HEK293 (cell line): ENCODE data around the gene STK40.

ENCODE experiments used
- CTCF ChIA-PET: fragments of 350-600 bp; formaldehyde crosslinking; extraction: SDS; loops from one replicate; lab custom pipeline; 2021; ENCODE audit warnings: antibody characterized with exemption; lab: Yijun Ruan, JAX
- POLR2A ChIA-PET: fragments of 300-600 bp; formaldehyde crosslinking; extraction: SDS; loops from one replicate; lab custom pipeline; 2020; ENCODE audit warnings: antibody characterized with exemption, inconsistent platforms; lab: Yijun Ruan, JAX
- H3K27ac ChIP-seq: fragments of 200-500 bp; sonication (Bioruptor generic); 2 replicates; pipeline ENCODE4 v1.5.1; 2014; ENCODE audit warnings: low read depth, low read length, control low read depth, inconsistent platforms; ENCODE audit errors: extremely low read depth
- H3K36me3 ChIP-seq, 2 experiments: fragments of 200-500 bp in 1 of 2; sonication (Bioruptor generic) in 1 of 2; 1 replicate in 1 of 2; 2 replicates in 1 of 2; pipeline ENCODE4 v1.5.1; 2014 to 2017; ENCODE audit warnings: inconsistent platforms in 2 of 2, low read length in 2 of 2; ENCODE audit not compliant: control insufficient read depth in 2 of 2, insufficient read depth in 1 of 2
- H3K4me1 ChIP-seq: fragments of 200-500 bp; sonication (Bioruptor generic); 2 replicates; pipeline ENCODE4 v1.5.1; 2014; ENCODE audit warnings: mild to moderate bottlenecking, low read length, inconsistent platforms; ENCODE audit not compliant: control insufficient read depth, insufficient read depth
- H3K4me3 ChIP-seq: 2 replicates; pipeline ENCODE4 v1.5.1; 2011; ENCODE audit warnings: low read depth, mild to moderate bottlenecking, control low read depth, low read length, moderate library complexity
- H3K9me3 ChIP-seq: fragments of 200-500 bp; sonication (Bioruptor generic); 2 replicates; pipeline ENCODE4 v1.5.1; 2014; ENCODE audit warnings: low read depth, low read length, inconsistent platforms; ENCODE audit not compliant: control insufficient read depth, insufficient read depth
- GLIS1 ChIP-seq: fragments of 450-650 bp; formaldehyde crosslinking; IDR thresholded peaks from 2 replicates; pipeline ENCODE4 v1.5.1; 2016; ENCODE audit warnings: missing biosample characterization, missing genetic modification characterization
- REPIN1 ChIP-seq: fragments of 450-650 bp; formaldehyde crosslinking; IDR thresholded peaks from 2 replicates; pipeline ENCODE4 v1.5.1; 2017; ENCODE audit warnings: missing biosample characterization, missing genetic modification characterization, low read depth
- ZBTB1 ChIP-seq: fragments of 450-650 bp; formaldehyde crosslinking; IDR thresholded peaks from 2 replicates; pipeline ENCODE4 v1.5.1; 2016; ENCODE audit warnings: missing biosample characterization, missing genetic modification characterization
- ZIC2 ChIP-seq: fragments of 450-650 bp; formaldehyde crosslinking; IDR thresholded peaks from 2 replicates; pipeline ENCODE4 v1.5.1; 2016; ENCODE audit warnings: missing biosample characterization, missing genetic modification characterization
- ZNF132 ChIP-seq: fragments of 450-650 bp; formaldehyde crosslinking; IDR thresholded peaks from 2 replicates; pipeline ENCODE4 v1.5.1; 2017; ENCODE audit warnings: missing biosample characterization, missing genetic modification characterization, borderline replicate concordance
- ZNF133 ChIP-seq: fragments of 450-650 bp; formaldehyde crosslinking; IDR thresholded peaks from 2 replicates; pipeline ENCODE4 v1.5.1; 2016; ENCODE audit warnings: missing biosample characterization, missing genetic modification characterization
- ZNF140 ChIP-seq: fragments of 450-650 bp; formaldehyde crosslinking; IDR thresholded peaks from 2 replicates; pipeline ENCODE4 v1.5.1; 2016; ENCODE audit warnings: missing biosample characterization, missing genetic modification characterization
- ZNF202 ChIP-seq: fragments of 450-650 bp; formaldehyde crosslinking; IDR thresholded peaks from 2 replicates; pipeline ENCODE4 v1.5.1; 2016; ENCODE audit warnings: missing biosample characterization, missing genetic modification characterization, borderline replicate concordance
- ZNF211 ChIP-seq: fragments of 450-650 bp; formaldehyde crosslinking; IDR thresholded peaks from 2 replicates; pipeline ENCODE4 v1.5.1; 2016; ENCODE audit warnings: low read depth, missing biosample characterization, missing genetic modification characterization
- ZNF292 ChIP-seq: fragments of 450-650 bp; formaldehyde crosslinking; IDR thresholded peaks from 2 replicates; pipeline ENCODE4 v1.5.1; 2016; ENCODE audit warnings: low read depth, missing biosample characterization, missing genetic modification characterization, borderline replicate concordance
- ZNF558 ChIP-seq: fragments of 450-650 bp; formaldehyde crosslinking; IDR thresholded peaks from 2 replicates; pipeline ENCODE4 v1.5.1; 2016; ENCODE audit warnings: missing biosample characterization, missing genetic modification characterization
- ZNF600 ChIP-seq: fragments of 450-650 bp; formaldehyde crosslinking; IDR thresholded peaks from 2 replicates; pipeline ENCODE4 v1.5.1; 2016; ENCODE audit warnings: missing biosample characterization, missing genetic modification characterization
- ZNF654 ChIP-seq: fragments of 450-650 bp; formaldehyde crosslinking; IDR thresholded peaks from 2 replicates; pipeline ENCODE4 v1.5.1; 2016; ENCODE audit warnings: low read depth, missing biosample characterization, missing genetic modification characterization
- ZNF670 ChIP-seq: fragments of 450-650 bp; formaldehyde crosslinking; IDR thresholded peaks from 2 replicates; pipeline ENCODE4 v1.5.1; 2016; ENCODE audit warnings: missing biosample characterization, missing genetic modification characterization, low read depth
- ZNF785 ChIP-seq: fragments of 450-650 bp; formaldehyde crosslinking; IDR thresholded peaks from 2 replicates; pipeline ENCODE4 v1.5.1; 2016; ENCODE audit warnings: missing biosample characterization, missing genetic modification characterization
- ZNF837 ChIP-seq: fragments of 450-650 bp; formaldehyde crosslinking; IDR thresholded peaks from 2 replicates; pipeline ENCODE4 v1.5.1; 2016; ENCODE audit warnings: missing biosample characterization, missing genetic modification characterization
- TF ChIP-seq, protein P1 (sequence below): fragments of 450-650 bp; formaldehyde crosslinking; IDR thresholded peaks from 2 replicates; pipeline ENCODE4 v1.5.1; 2016; ENCODE audit warnings: missing biosample characterization, missing genetic modification characterization
- TF ChIP-seq, protein P2 (sequence below): fragments of 450-650 bp; formaldehyde crosslinking; IDR thresholded peaks from 2 replicates; pipeline ENCODE4 v1.5.1; 2016; ENCODE audit warnings: missing biosample characterization, missing genetic modification characterization, low read depth
- TF ChIP-seq, protein P3 (sequence below): fragments of 450-650 bp; formaldehyde crosslinking; IDR thresholded peaks from 2 replicates; pipeline ENCODE4 v1.5.1; 2016; ENCODE audit warnings: missing biosample characterization, missing genetic modification characterization, low read depth
- TF ChIP-seq, protein P4 (sequence below): fragments of 450-650 bp; formaldehyde crosslinking; IDR thresholded peaks from 2 replicates; pipeline ENCODE4; 2016; ENCODE audit warnings: missing biosample characterization, missing genetic modification characterization
- TF ChIP-seq, protein P5 (sequence below): IDR thresholded peaks from 2 replicates; pipeline ENCODE4 v1.6.1; 2011; ENCODE audit warnings: mild to moderate bottlenecking, low read depth, low read length, borderline replicate concordance
- TF ChIP-seq, protein P6 (sequence below): fragments of 450-650 bp; formaldehyde crosslinking; IDR thresholded peaks from 2 replicates; pipeline ENCODE4 v1.5.1; 2017; ENCODE audit warnings: missing biosample characterization, missing genetic modification characterization
- TF ChIP-seq, protein P7 (sequence below): fragments of 450-650 bp; formaldehyde crosslinking; IDR thresholded peaks from 2 replicates; pipeline ENCODE4 v1.5.1; 2016; ENCODE audit warnings: missing biosample characterization, missing genetic modification characterization

The STK40 gene

DNA sequence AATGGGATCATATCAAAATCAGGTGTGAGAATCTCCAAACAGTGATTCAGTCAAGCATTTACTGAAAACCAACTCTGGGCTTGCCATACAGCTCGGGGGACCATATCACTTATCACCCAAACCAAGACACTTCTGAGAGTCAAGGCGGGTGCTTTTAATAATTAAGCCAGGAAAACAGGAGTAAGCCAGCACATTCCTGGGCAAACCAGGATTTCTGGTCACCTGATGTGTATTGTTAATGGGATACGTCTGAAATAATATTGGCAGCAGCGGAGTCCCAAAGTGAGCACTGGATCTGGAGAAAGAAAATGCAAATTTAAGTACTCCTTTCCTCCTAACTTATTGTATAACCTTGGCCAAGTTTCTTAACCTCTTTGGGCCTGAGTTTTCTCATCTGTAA, 46.9 kb upstream of the STK40 start:
- Histone ChIP-seq H3K36me3 (peaks cover 0 to 42% of the 10 kb centered on the region in 2 experiments; a peak in 2 of 3 replicates), H3K27ac (no peak overlapping the region), H3K9me3 (no peaks in the 10 kb centered on the region), H3K4me3 (no peak overlapping the region), H3K4me1 (no peaks in the 10 kb centered on the region)
- POLR2A ChIA-PET: no interaction called here
- TF ChIP-seq ZBTB1 (tag by site-specific recombination): no peak
- TF ChIP-seq, protein P1, sequence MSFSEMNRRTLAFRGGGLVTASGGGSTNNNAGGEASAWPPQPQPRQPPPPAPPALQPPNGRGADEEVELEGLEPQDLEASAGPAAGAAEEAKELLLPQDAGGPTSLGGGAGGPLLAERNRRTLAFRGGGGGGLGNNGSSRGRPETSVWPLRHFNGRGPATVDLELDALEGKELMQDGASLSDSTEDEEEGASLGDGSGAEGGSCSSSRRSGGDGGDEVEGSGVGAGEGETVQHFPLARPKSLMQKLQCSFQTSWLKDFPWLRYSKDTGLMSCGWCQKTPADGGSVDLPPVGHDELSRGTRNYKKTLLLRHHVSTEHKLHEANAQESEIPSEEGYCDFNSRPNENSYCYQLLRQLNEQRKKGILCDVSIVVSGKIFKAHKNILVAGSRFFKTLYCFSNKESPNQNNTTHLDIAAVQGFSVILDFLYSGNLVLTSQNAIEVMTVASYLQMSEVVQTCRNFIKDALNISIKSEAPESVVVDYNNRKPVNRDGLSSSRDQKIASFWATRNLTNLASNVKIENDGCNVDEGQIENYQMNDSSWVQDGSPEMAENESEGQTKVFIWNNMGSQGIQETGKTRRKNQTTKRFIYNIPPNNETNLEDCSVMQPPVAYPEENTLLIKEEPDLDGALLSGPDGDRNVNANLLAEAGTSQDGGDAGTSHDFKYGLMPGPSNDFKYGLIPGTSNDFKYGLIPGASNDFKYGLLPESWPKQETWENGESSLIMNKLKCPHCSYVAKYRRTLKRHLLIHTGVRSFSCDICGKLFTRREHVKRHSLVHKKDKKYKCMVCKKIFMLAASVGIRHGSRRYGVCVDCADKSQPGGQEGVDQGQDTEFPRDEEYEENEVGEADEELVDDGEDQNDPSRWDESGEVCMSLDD (tag by site-specific recombination): no peak
- no peak for TF ChIP-seq GLIS1
- no peak for TF ChIP-seq ZNF837
- no peak for TF ChIP-seq REPIN1 (tag by site-specific recombination)
- no peak for TF ChIP-seq ZNF132 (tag by site-specific recombination)
- TF ChIP-seq ZNF292 (tag by site-specific recombination): no peak
- TF ChIP-seq, protein P2, sequence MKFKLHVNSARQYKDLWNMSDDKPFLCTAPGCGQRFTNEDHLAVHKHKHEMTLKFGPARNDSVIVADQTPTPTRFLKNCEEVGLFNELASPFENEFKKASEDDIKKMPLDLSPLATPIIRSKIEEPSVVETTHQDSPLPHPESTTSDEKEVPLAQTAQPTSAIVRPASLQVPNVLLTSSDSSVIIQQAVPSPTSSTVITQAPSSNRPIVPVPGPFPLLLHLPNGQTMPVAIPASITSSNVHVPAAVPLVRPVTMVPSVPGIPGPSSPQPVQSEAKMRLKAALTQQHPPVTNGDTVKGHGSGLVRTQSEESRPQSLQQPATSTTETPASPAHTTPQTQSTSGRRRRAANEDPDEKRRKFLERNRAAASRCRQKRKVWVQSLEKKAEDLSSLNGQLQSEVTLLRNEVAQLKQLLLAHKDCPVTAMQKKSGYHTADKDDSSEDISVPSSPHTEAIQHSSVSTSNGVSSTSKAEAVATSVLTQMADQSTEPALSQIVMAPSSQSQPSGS: no peak
- no peak for TF ChIP-seq ZNF202 (tag by site-specific recombination)
- CTCF ChIA-PET: interaction anchor here (0.7 kb wide), 1 partner anchor 23 kb away, joined by 3 read pairs; no protein-coding TSS in a partner anchor

DNA sequence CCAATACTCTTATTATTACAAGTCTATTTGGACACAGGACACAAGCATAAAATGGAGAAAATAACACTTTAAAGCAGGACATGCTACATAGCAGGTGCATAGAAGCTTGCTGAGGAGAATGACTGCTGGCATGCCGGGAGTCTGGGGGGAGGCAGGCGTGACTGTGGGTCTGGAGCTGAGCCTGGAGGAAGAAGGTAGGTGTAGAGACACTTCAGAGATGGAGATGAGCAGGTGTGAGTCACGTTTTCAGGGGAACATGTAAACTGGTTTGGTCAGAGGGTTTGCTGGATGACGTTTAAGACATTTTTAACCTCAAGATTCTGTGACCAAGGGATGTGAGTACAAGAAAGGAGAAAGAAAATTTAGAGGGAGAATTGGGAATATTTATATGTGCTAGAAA, 40.1 kb upstream of the STK40 start:
- Histone ChIP-seq H3K9me3 (no peaks in the 10 kb centered on the region), H3K4me3 (no peak overlapping the region), H3K36me3 (peaks cover 0 to 38% of the 10 kb centered on the region in 2 experiments; a peak in 2 of 3 replicates), H3K4me1 (no peaks in the 10 kb centered on the region), H3K27ac (no peak overlapping the region)
- TF ChIP-seq ZNF785 (tag by site-specific recombination) (no peak), ZNF670 (tag by site-specific recombination) (no peak), ZNF654 (tag by site-specific recombination) (no peak), ZNF211 (tag by site-specific recombination) (no peak), ZNF133 (no peak), ZIC2 (no peak), ZNF600 (tag by site-specific recombination) (no peak), ZNF140 (tag by site-specific recombination) (no peak), ZNF558 (tag by site-specific recombination) (no peak)
- TF ChIP-seq, protein P3, sequence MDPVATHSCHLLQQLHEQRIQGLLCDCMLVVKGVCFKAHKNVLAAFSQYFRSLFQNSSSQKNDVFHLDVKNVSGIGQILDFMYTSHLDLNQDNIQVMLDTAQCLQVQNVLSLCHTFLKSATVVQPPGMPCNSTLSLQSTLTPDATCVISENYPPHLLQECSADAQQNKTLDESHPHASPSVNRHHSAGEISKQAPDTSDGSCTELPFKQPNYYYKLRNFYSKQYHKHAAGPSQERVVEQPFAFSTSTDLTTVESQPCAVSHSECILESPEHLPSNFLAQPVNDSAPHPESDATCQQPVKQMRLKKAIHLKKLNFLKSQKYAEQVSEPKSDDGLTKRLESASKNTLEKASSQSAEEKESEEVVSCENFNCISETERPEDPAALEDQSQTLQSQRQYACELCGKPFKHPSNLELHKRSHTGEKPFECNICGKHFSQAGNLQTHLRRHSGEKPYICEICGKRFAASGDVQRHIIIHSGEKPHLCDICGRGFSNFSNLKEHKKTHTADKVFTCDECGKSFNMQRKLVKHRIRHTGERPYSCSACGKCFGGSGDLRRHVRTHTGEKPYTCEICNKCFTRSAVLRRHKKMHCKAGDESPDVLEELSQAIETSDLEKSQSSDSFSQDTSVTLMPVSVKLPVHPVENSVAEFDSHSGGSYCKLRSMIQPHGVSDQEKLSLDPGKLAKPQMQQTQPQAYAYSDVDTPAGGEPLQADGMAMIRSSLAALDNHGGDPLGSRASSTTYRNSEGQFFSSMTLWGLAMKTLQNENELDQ (tag by site-specific recombination): no peak
- TF ChIP-seq, protein P4, sequence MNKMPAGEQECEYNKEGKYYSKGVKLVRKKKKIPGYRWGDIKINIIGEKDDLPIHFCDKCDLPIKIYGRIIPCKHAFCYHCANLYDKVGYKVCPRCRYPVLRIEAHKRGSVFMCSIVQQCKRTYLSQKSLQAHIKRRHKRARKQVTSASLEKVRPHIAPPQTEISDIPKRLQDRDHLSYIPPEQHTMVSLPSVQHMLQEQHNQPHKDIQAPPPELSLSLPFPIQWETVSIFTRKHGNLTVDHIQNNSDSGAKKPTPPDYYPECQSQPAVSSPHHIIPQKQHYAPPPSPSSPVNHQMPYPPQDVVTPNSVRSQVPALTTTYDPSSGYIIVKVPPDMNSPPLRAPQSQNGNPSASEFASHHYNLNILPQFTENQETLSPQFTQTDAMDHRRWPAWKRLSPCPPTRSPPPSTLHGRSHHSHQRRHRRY (tag by site-specific recombination): no peak
- TF ChIP-seq, protein P5, sequence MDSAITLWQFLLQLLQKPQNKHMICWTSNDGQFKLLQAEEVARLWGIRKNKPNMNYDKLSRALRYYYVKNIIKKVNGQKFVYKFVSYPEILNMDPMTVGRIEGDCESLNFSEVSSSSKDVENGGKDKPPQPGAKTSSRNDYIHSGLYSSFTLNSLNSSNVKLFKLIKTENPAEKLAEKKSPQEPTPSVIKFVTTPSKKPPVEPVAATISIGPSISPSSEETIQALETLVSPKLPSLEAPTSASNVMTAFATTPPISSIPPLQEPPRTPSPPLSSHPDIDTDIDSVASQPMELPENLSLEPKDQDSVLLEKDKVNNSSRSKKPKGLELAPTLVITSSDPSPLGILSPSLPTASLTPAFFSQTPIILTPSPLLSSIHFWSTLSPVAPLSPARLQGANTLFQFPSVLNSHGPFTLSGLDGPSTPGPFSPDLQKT: no peak
- TF ChIP-seq, protein P6, sequence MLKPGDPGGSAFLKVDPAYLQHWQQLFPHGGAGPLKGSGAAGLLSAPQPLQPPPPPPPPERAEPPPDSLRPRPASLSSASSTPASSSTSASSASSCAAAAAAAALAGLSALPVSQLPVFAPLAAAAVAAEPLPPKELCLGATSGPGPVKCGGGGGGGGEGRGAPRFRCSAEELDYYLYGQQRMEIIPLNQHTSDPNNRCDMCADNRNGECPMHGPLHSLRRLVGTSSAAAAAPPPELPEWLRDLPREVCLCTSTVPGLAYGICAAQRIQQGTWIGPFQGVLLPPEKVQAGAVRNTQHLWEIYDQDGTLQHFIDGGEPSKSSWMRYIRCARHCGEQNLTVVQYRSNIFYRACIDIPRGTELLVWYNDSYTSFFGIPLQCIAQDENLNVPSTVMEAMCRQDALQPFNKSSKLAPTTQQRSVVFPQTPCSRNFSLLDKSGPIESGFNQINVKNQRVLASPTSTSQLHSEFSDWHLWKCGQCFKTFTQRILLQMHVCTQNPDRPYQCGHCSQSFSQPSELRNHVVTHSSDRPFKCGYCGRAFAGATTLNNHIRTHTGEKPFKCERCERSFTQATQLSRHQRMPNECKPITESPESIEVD (tag by site-specific recombination): no peak
- TF ChIP-seq, protein P7, sequence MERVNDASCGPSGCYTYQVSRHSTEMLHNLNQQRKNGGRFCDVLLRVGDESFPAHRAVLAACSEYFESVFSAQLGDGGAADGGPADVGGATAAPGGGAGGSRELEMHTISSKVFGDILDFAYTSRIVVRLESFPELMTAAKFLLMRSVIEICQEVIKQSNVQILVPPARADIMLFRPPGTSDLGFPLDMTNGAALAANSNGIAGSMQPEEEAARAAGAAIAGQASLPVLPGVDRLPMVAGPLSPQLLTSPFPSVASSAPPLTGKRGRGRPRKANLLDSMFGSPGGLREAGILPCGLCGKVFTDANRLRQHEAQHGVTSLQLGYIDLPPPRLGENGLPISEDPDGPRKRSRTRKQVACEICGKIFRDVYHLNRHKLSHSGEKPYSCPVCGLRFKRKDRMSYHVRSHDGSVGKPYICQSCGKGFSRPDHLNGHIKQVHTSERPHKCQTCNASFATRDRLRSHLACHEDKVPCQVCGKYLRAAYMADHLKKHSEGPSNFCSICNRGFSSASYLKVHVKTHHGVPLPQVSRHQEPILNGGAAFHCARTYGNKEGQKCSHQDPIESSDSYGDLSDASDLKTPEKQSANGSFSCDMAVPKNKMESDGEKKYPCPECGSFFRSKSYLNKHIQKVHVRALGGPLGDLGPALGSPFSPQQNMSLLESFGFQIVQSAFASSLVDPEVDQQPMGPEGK (tag by site-specific recombination): no peak
- POLR2A ChIA-PET: interaction anchor here (0.7 kb wide), 1 partner anchor 151 kb away, joined by 3 read pairs; no protein-coding TSS in a partner anchor
- CTCF ChIA-PET: interaction anchor here (1.7 kb wide), 1 partner anchor 83 kb away, joined by 7 read pairs; no protein-coding TSS in a partner anchor
